OCI-LY1 (cell line): ENCODE data around the gene TICRR.

Source experiments
- H2AFZ ChIP-seq: fragments of 200-600 bp; sonication (generic), shearing (Covaris generic); 2 replicates; pipeline ENCODE4 v1.6.0; 2014; ENCODE audit warnings: antibody characterized with exemption, mild to moderate bottlenecking, low read length
- H3F3A ChIP-seq: fragments of 200-600 bp; sonication (generic), shearing (Covaris generic); 2 replicates; pipeline ENCODE4 v1.6.0; 2014; ENCODE audit warnings: mild to moderate bottlenecking, antibody characterized with exemption, low read length, moderate library complexity; ENCODE audit not compliant: insufficient read depth
- H3K27ac ChIP-seq: fragments of 200-600 bp; sonication (generic); 2 replicates; pipeline ENCODE4 v1.5.1; 2014; ENCODE audit warnings: low read length, mixed run types, mild to moderate bottlenecking, low read depth; ENCODE audit not compliant: poor library complexity, severe bottlenecking
- H3K27me3 ChIP-seq: fragments of 200-600 bp; sonication (generic); 2 replicates; pipeline ENCODE4 v1.6.0; 2014; ENCODE audit warnings: antibody characterized with exemption, mild to moderate bottlenecking, low read length, moderate library complexity; ENCODE audit not compliant: insufficient read depth
- H3K36me3 ChIP-seq: fragments of 200-600 bp; sonication (generic); 2 replicates; pipeline ENCODE4 v1.6.1; 2014; ENCODE audit warnings: mild to moderate bottlenecking, antibody characterized with exemption, low read length, moderate library complexity, mixed read lengths; ENCODE audit not compliant: insufficient read depth
- H3K4me1 ChIP-seq: fragments of 200-600 bp; sonication (generic); 2 replicates; pipeline ENCODE4 v1.5.1; 2014; ENCODE audit warnings: mild to moderate bottlenecking, low read length, moderate library complexity; ENCODE audit not compliant: insufficient read depth, severe bottlenecking
- H3K4me2 ChIP-seq: fragments of 200-600 bp; sonication (generic), shearing (Covaris generic); 2 replicates; pipeline ENCODE4 v1.6.1; 2014; ENCODE audit warnings: low read length
- H3K4me3 ChIP-seq: fragments of 200-600 bp; sonication (generic); 2 replicates; pipeline ENCODE4 v1.5.1; 2014; ENCODE audit warnings: low read length, low read depth, mild to moderate bottlenecking, mixed read lengths; ENCODE audit not compliant: poor library complexity, severe bottlenecking
- H3K79me2 ChIP-seq: fragments of 200-600 bp; shearing (Covaris generic); 2 replicates; pipeline ENCODE4 v1.6.1; 2016; ENCODE audit warnings: mixed run types, low read length, mixed read lengths; ENCODE audit not compliant: insufficient read depth
- H3K9ac ChIP-seq: fragments of 200-600 bp; sonication (generic), shearing (Covaris generic); 2 replicates; pipeline ENCODE4 v1.6.1; 2014; ENCODE audit warnings: mild to moderate bottlenecking, low read length, mixed read lengths
- H3K9me2 ChIP-seq: fragments of 200-600 bp; sonication (generic), shearing (Covaris generic); 2 replicates; pipeline ENCODE4 v1.6.1; 2014; ENCODE audit warnings: low read depth, mild to moderate bottlenecking, low read length, mixed read lengths
- H3K9me3 ChIP-seq: fragments of 200-600 bp; shearing (Covaris generic); 2 replicates; pipeline ENCODE4 v1.6.1; 2014; ENCODE audit warnings: low read length, mixed read lengths
- H4K20me1 ChIP-seq: fragments of 200-600 bp; sonication (generic), shearing (Covaris generic); 2 replicates; pipeline ENCODE4 v1.6.0; 2016; ENCODE audit warnings: mild to moderate bottlenecking, low read length; ENCODE audit not compliant: insufficient read depth
- CTCF ChIP-seq: fragments of 200-600 bp; sonication (generic), shearing (Covaris generic); IDR thresholded peaks from 2 replicates; pipeline ENCODE4 v1.5.1; 2017; ENCODE audit warnings: mild to moderate bottlenecking, antibody characterized with exemption, low read length, moderate library complexity, mixed read lengths
- EZH2 ChIP-seq: fragments of 200-600 bp; sonication (generic), shearing (Covaris generic); IDR thresholded peaks from 2 replicates; pipeline ENCODE4 v1.8.0; 2017; ENCODE audit warnings: borderline replicate concordance, mixed run types, mild to moderate bottlenecking, antibody characterized with exemption, low read length, moderate library complexity, mixed read lengths

TICRR gene

GRCh38 chr15:89553632-89554031 lies 21.6 kb upstream of the TICRR start:
- H3F3A ChIP-seq = no peaks in the 10 kb centered on the region
- H3K9ac ChIP-seq = no peak overlapping the region
- no peaks in the 10 kb centered on the region for H3K9me2 ChIP-seq
- no peak overlapping the region for H3K4me2 ChIP-seq
- H3K36me3 ChIP-seq = no peaks in the 10 kb centered on the region
- no peak overlapping the region for H2AFZ ChIP-seq
- H3K27me3 ChIP-seq = no peaks in the 10 kb centered on the region
- no peaks in the 10 kb centered on the region for H4K20me1 ChIP-seq
- no peak overlapping the region for H3K4me3 ChIP-seq
- no peaks in the 10 kb centered on the region for H3K4me1 ChIP-seq
- no peak overlapping the region for H3K27ac ChIP-seq
- no peaks in the 10 kb centered on the region for H3K9me3 ChIP-seq
- no peaks in the 10 kb centered on the region for H3K79me2 ChIP-seq
- TF ChIP-seq CTCF (no peak), EZH2 (no peak)

- no peaks in the 10 kb centered on the region for H3K4me1 ChIP-seq
- H3F3A ChIP-seq = no peaks in the 10 kb centered on the region
- H3K4me3 ChIP-seq = no peak overlapping the region
- no peak for TF ChIP-seq EZH2
- no peak for TF ChIP-seq CTCF
- H4K20me1 ChIP-seq = no peaks in the 10 kb centered on the region
- no peaks in the 10 kb centered on the region for H3K79me2 ChIP-seq
- H3K9me3 ChIP-seq = no peaks in the 10 kb centered on the region
- no peaks in the 10 kb centered on the region for H3K27me3 ChIP-seq
- no peak overlapping the region for H3K27ac ChIP-seq
- no peaks in the 10 kb centered on the region for H3K36me3 ChIP-seq
- H3K4me2 ChIP-seq = no peak overlapping the region
- no peaks in the 10 kb centered on the region for H3K9me2 ChIP-seq
- no peak overlapping the region for H2AFZ ChIP-seq
- no peak overlapping the region for H3K9ac ChIP-seq
Measured at GRCh38 chr15:89554247-89554646, 21.0 kb upstream of the TICRR start.

GRCh38 chr15:89555768-89556167 lies 19.5 kb upstream of the TICRR start:
- TF ChIP-seq CTCF (no peak), EZH2 (no peak)
- Histone ChIP-seq H3K9me2 (no peaks in the 10 kb centered on the region), H2AFZ (no peak overlapping the region), H3K36me3 (no peaks in the 10 kb centered on the region), H3K9me3 (no peaks in the 10 kb centered on the region), H3K4me3 (no peak overlapping the region), H4K20me1 (no peaks in the 10 kb centered on the region), H3F3A (no peaks in the 10 kb centered on the region), H3K27me3 (no peaks in the 10 kb centered on the region), H3K4me1 (no peaks in the 10 kb centered on the region), H3K27ac (no peak overlapping the region), H3K79me2 (no peaks in the 10 kb centered on the region), H3K4me2 (no peak overlapping the region), H3K9ac (no peak overlapping the region)
